Panc1 (cell line): ENCODE measurements around the gene TIMMDC1. TPM values are rescaled to one million over a fixed set of nuclear protein-coding genes. Genes with fewer than 3 reads are reported as not detected.

Source experiments
- ATAC-seq: fragments of 200-7000 bp; cut with Tn5 transposase; 2 replicates; pipeline ENCODE4 v1.9.1; 2020; ENCODE audit warnings: mild to moderate bottlenecking, moderate library complexity
- BruUV-seq: library from RNA; stranded (reverse); fragments of 400-500 nt; replicated peaks from 2 replicates; lab custom pipeline; 2021; lab: Mats Ljungman, UMichigan
- CTCF ChIA-PET: fragments of 300-600 bp; sonication (Branson Sonifier 250); formaldehyde crosslinking; loops from one replicate; lab custom pipeline; 2022; ENCODE audit warnings: antibody characterized with exemption; lab: Charles Lee
- POLR2A ChIA-PET: fragments of 300-600 bp; sonication (Branson Sonifier 250); formaldehyde crosslinking; loops from one replicate; lab custom pipeline; 2022; ENCODE audit warnings: antibody characterized with exemption; lab: Charles Lee
- DNase-seq: peaks from one replicate; pipeline ENCODE4 v3.0.0-alpha.2; 2010; ENCODE audit warnings: low read depth, low spot score
- H3K27ac ChIP-seq: 2 replicates; pipeline ENCODE4 v1.5.1; 2011; ENCODE audit warnings: mild to moderate bottlenecking, low read length, inconsistent platforms
- H3K27me3 ChIP-seq: fragments of 200-500 bp; sonication (Bioruptor generic); 2 replicates; pipeline ENCODE4 v1.6.0; 2014; ENCODE audit warnings: low read length, inconsistent platforms; ENCODE audit not compliant: control insufficient read depth, insufficient read depth
- H3K36me3 ChIP-seq: fragments of 200-500 bp; sonication (Bioruptor generic); 2 replicates; pipeline ENCODE4 v1.5.1; 2014; ENCODE audit warnings: inconsistent platforms, mild to moderate bottlenecking, low read length, moderate library complexity; ENCODE audit not compliant: control insufficient read depth, insufficient read depth
- H3K4me1 ChIP-seq: 2 replicates; pipeline ENCODE4 v1.5.1; 2011; ENCODE audit warnings: inconsistent platforms, mild to moderate bottlenecking, low read length, moderate library complexity; ENCODE audit not compliant: control insufficient read depth, insufficient read depth
- H3K4me3 ChIP-seq, 2 experiments: 2 replicates each; pipeline ENCODE4 v1.5.1; 2011 to 2012; ENCODE audit warnings: low read depth in 2 of 2, low read length in 2 of 2, mild to moderate bottlenecking in 2 of 2, inconsistent platforms in 1 of 2, moderate library complexity in 1 of 2
- H3K9me3 ChIP-seq: fragments of 200-500 bp; sonication (Bioruptor generic); 2 replicates; pipeline ENCODE4 v1.5.1; 2014; ENCODE audit warnings: low read depth, mild to moderate bottlenecking, inconsistent platforms, low read length, moderate library complexity; ENCODE audit not compliant: control insufficient read depth, insufficient read depth
- CTCF ChIP-seq: fragments of 450-650 bp; IDR thresholded peaks from 2 replicates; pipeline ENCODE4 v1.5.1; 2017; ENCODE audit warnings: mild to moderate bottlenecking
- POLR2AphosphoS5 ChIP-seq: IDR thresholded peaks from 2 replicates; pipeline ENCODE4 v1.6.1; 2012; ENCODE audit warnings: mild to moderate bottlenecking, low read depth, low read length, moderate library complexity
- REST ChIP-seq, 2 experiments: IDR thresholded peaks; 2 replicates each; pipeline ENCODE4 v1.6.1; 2011 to 2012; ENCODE audit warnings: low read depth in 2 of 2, control low read depth in 1 of 2, low read length in 1 of 2, mild to moderate bottlenecking in 1 of 2, moderate library complexity in 1 of 2; ENCODE audit not compliant: insufficient read depth in 1 of 2
- SIN3A ChIP-seq: IDR thresholded peaks from 2 replicates; pipeline ENCODE4 v1.6.1; 2012; ENCODE audit warnings: low read depth, mild to moderate bottlenecking, low read length, moderate library complexity, borderline replicate concordance; ENCODE audit not compliant: insufficient read depth
- TCF7L2 ChIP-seq: IDR thresholded peaks from 2 replicates; pipeline ENCODE4 v1.6.1; 2011; ENCODE audit warnings: mild to moderate bottlenecking, low read depth, low read length, inconsistent platforms
- in situ Hi-C: cut with HindIII; loops from 2 replicates; pipeline ENCODE4 v1.10.0; 2016; ENCODE audit warnings: low sequenced_read_pairs, low pct_unique_long_range_greater_than_20kb
- intact Hi-C: fragments of 100-400 bp; cut with micrococcal nuclease; formaldehyde crosslinking; loops from one replicate; pipeline ENCODE4 v1.10.0; 2022; ENCODE audit not compliant: unreplicated experiment
- total RNA-seq: library from RNA; stranded (reverse); gene quantifications from one replicate; pipeline ENCODE4 v1.2.1, GENCODE V29; 2021; ENCODE audit not compliant: unreplicated experiment

TIMMDC1 gene
- total RNA-seq, 1 experiment from 2014 or later = 170 TPM

- in situ Hi-C loops (no loop called here), intact Hi-C loops (no loop called here)
- ChIA-PET CTCF (no interaction called here), POLR2A (no interaction called here)
- TF ChIP-seq TCF7L2 (no peak), SIN3A (no peak), CTCF (no peak), REST (IDR thresholded peaks at IDR 0.05; ENCODE audit: insufficient read depth in 1 of 2, low read depth in 2 of 2, low read length in 1 of 2) (no peak), POLR2AphosphoS5 (no peak)
- Histone ChIP-seq H3K4me3 (no peak overlapping the region), H3K27ac (no peak overlapping the region), H3K4me1 (no peaks in the 10 kb centered on the region), H3K36me3 (peaks cover 34% of the 10 kb centered on the region), H3K27me3 (no peaks in the 10 kb centered on the region), H3K9me3 (no peaks in the 10 kb centered on the region)
- no TSS peak for BruUV-seq
- DNase-seq = no peak
- ATAC-seq = no peak
These were observed 12.3 kb downstream of the TIMMDC1 start for GRCh38 chr3:119510690-119511089.

- ATAC-seq (no peak), DNase-seq (no peak)
- intact Hi-C loops (no loop called here), in situ Hi-C loops (no loop called here)
- CTCF ChIA-PET = no interaction called here
- no peak overlapping the region for H3K4me3 ChIP-seq
- H3K36me3 ChIP-seq = peaks cover 39% of the 10 kb centered on the region
- TF ChIP-seq TCF7L2 (no peak), CTCF (no peak)
- no peaks in the 10 kb centered on the region for H3K27me3 ChIP-seq
- H3K9me3 ChIP-seq = no peaks in the 10 kb centered on the region
- POLR2A ChIA-PET = interaction anchor here (0.8 kb wide), 1 partner anchor 15 kb away, joined by 4 read pairs; no protein-coding TSS in a partner anchor
- H3K27ac ChIP-seq = no peak overlapping the region
- BruUV-seq = no TSS peak
- H3K4me1 ChIP-seq = no peaks in the 10 kb centered on the region
These were observed 16.3 kb downstream of the TIMMDC1 start for GRCh38 chr3:119514637-119515036.

- POLR2A ChIA-PET = interaction anchor here (0.6 kb wide), 1 partner anchor 622 kb away, joined by 3 read pairs; no protein-coding TSS in a partner anchor
- H3K27ac ChIP-seq = no peak overlapping the region
- no peak for DNase-seq
- no peak overlapping the region for H3K4me3 ChIP-seq
- TF ChIP-seq REST (IDR thresholded peaks at IDR 0.05; ENCODE audit: insufficient read depth in 1 of 2, low read depth in 2 of 2, low read length in 1 of 2) (no peak), POLR2AphosphoS5 (no peak), CTCF (no peak), TCF7L2 (no peak), SIN3A (no peak)
- no peaks in the 10 kb centered on the region for H3K9me3 ChIP-seq
- intact Hi-C loops = no loop called here
- CTCF ChIA-PET = no interaction called here
- in situ Hi-C loops = no loop called here
- no peaks in the 10 kb centered on the region for H3K27me3 ChIP-seq
- ATAC-seq = no peak
- peaks cover 29% of the 10 kb centered on the region for H3K36me3 ChIP-seq
- no peaks in the 10 kb centered on the region for H3K4me1 ChIP-seq
- no TSS peak for BruUV-seq
These were observed 18.8 kb downstream of the TIMMDC1 start for GRCh38 chr3:119517112-119517511.
